Measurements from ENCODE around the gene EVPL.

GRCh38 chr17:76046064-76046463, 19.0 kb upstream of the EVPL start:
- TF ChIP-seq EZH2phosphoT487 (IDR thresholded peaks at IDR 0.05; ENCODE audit: unreplicated experiment) (no peak), REST (IDR thresholded peaks at IDR 0.05; ENCODE audit: unreplicated experiment) (no peak)
- TF ChIP-seq, protein P1, sequence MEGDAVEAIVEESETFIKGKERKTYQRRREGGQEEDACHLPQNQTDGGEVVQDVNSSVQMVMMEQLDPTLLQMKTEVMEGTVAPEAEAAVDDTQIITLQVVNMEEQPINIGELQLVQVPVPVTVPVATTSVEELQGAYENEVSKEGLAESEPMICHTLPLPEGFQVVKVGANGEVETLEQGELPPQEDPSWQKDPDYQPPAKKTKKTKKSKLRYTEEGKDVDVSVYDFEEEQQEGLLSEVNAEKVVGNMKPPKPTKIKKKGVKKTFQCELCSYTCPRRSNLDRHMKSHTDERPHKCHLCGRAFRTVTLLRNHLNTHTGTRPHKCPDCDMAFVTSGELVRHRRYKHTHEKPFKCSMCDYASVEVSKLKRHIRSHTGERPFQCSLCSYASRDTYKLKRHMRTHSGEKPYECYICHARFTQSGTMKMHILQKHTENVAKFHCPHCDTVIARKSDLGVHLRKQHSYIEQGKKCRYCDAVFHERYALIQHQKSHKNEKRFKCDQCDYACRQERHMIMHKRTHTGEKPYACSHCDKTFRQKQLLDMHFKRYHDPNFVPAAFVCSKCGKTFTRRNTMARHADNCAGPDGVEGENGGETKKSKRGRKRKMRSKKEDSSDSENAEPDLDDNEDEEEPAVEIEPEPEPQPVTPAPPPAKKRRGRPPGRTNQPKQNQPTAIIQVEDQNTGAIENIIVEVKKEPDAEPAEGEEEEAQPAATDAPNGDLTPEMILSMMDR (conservative IDR thresholded peaks at IDR 0.05; ENCODE audit: low read depth in 2 of 2) = no peak

All from GM23338 (cell line).